NB4 (cell line): ENCODE data around the gene ZFP3.

Experiments used
- MYC ChIP-seq: IDR thresholded peaks from 2 replicates; pipeline ENCODE4 v1.6.1; 2011; ENCODE audit warnings: low read depth, low read length
- POLR2A ChIP-seq: IDR thresholded peaks from 2 replicates; pipeline ENCODE4 v1.6.1; 2011; ENCODE audit warnings: mild to moderate bottlenecking; ENCODE audit not compliant: insufficient read length; ENCODE audit errors: extremely low read depth
- TF ChIP-seq, protein P1 (sequence below): IDR thresholded peaks from one replicate; pipeline ENCODE4 v1.5.1; 2012; ENCODE audit warnings: low read depth, low read length
- TF ChIP-seq, protein P2 (sequence below): IDR thresholded peaks from 2 replicates; pipeline ENCODE4 v1.6.1; 2011; ENCODE audit warnings: low read depth, low read length

DNA sequence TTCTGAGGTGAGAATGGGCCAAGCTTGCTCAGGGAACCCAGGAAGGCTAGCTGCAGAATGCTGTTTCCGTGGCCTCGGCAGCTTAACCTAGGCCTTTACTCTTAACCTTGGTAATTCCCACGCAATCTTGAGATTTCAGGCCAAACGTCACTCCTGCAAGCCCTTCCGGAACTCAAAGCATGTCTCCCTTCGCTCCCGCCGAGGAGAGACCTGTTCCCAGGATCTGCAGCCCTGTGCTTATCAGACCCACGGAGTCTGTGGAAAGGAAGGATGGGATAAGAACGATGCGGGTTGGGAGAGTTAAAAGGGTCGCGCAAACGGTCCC is 524 bp upstream of the ZFP3 start:
- TF ChIP-seq, protein P1, sequence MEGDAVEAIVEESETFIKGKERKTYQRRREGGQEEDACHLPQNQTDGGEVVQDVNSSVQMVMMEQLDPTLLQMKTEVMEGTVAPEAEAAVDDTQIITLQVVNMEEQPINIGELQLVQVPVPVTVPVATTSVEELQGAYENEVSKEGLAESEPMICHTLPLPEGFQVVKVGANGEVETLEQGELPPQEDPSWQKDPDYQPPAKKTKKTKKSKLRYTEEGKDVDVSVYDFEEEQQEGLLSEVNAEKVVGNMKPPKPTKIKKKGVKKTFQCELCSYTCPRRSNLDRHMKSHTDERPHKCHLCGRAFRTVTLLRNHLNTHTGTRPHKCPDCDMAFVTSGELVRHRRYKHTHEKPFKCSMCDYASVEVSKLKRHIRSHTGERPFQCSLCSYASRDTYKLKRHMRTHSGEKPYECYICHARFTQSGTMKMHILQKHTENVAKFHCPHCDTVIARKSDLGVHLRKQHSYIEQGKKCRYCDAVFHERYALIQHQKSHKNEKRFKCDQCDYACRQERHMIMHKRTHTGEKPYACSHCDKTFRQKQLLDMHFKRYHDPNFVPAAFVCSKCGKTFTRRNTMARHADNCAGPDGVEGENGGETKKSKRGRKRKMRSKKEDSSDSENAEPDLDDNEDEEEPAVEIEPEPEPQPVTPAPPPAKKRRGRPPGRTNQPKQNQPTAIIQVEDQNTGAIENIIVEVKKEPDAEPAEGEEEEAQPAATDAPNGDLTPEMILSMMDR = no peak
- TF ChIP-seq, protein P2, sequence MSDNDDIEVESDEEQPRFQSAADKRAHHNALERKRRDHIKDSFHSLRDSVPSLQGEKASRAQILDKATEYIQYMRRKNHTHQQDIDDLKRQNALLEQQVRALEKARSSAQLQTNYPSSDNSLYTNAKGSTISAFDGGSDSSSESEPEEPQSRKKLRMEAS = no peak
- TF ChIP-seq POLR2A (no peak), MYC (no peak)
